Skin epidermis (tissue), 12 donors: Measurements from ENCODE around the gene NRCAM.
A peak's percentile ranks its signal among the peaks of the same experiment; 100 is the strongest.

ENCODE experiments used
- H3K27ac ChIP-seq, 21 experiments: fragments of 200-600 bp; sonication (generic) in 11 of 21; one replicate each; pipeline ENCODE4 v1.5.0; 2020; ENCODE audit warnings: mild to moderate bottlenecking in 3 of 21, inconsistent platforms in 2 of 21, moderate library complexity in 2 of 21
- H3K4me3 ChIP-seq, 7 experiments: fragments of 200-600 bp; sonication (generic) in 2 of 7; one replicate each; pipeline ENCODE4 v1.5.0; 2020; ENCODE audit warnings: inconsistent platforms in 2 of 7, mild to moderate bottlenecking in 2 of 7, moderate library complexity in 1 of 7

The NRCAM gene

GRCh38 chr7:108146070-108146842 is 310.0 kb downstream of the NRCAM start:
- Histone ChIP-seq H3K4me3 (peak overlapping the region in 1 of 7 experiments; percentile 1), H3K27ac (no peak overlapping the region)

DNA sequence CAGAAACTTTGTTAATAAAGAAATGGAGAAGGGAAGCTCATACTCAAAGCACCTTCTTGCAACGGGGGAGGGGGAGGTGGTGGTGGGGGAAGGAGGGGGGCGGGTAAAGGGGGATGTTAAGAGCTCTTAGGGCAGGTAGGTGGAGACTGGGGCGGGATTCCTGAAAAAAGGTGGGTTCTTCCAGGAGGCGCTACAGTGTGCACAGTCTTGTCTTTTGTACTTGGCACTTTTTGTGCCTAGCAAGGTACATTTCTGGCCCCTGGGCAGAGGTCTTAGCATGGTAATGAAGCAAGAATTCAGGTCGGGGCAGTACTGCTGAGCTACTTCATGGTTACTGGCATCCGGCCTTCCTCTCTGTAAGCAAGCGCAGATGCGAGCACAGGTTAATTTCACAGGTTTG is 310.8 kb downstream of the NRCAM start:
- Histone ChIP-seq H3K27ac (no peak overlapping the region), H3K4me3 (no peak overlapping the region)

GRCh38 chr7:108144931-108145330 is 311.3 kb downstream of the NRCAM start:
- H3K4me3 ChIP-seq = no peak overlapping the region
- H3K27ac ChIP-seq = no peak overlapping the region

GRCh38 chr7:108143658-108144420 is 312.4 kb downstream of the NRCAM start:
- H3K4me3 ChIP-seq = no peak overlapping the region

DNA sequence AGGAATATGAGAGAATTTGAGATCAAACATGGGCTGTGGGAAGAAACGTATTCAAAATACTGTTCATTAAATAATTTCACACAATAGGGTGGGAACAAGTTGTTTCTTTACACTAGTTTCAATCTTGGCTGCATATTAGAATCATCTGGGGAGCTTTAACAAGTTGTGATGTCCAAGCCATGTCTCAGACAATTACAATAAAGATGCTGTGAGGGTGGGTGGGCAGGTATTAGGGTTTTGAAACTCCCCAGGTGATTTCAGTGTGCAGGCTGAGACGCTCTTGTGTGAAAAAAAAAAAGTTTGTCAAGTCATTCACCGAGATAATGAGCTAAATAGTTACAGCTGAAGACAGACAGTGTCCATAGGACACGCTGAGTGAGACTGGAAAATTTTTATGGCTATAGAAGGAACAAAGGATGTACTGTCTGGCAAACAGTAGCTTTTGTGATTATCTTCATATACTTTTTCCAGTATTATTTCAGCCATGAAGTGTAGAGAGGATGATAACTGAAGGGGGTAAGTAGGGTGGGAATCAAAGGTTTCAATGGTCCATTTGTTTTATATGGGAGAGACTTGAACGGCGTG is 313.5 kb downstream of the NRCAM start:
- no peak overlapping the region for H3K4me3 ChIP-seq
- no peak overlapping the region for H3K27ac ChIP-seq

More at GRCh38 chr7:108143658-108144420, 312.4 kb downstream of the NRCAM start:
- H3K27ac ChIP-seq = no peak overlapping the region

DNA sequence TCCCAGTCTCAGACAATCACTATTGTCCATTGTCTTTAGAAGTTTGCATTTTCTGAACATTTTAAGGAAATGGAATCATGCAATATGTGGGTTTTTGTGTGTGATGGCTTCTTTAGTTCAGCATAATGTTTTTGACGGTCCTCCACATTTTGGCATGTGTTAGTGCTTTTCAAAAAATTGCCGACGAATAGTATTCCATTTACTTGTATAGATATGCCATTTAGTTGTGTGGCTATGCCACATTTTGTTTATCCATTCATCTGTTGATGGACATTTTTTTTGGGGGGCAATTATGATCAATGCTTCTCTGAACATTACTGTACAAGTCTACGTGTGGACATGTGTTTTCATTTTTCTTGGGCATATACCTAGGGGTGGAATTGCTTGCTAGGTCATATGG is 314.1 kb downstream of the NRCAM start:
- no peak overlapping the region for H3K4me3 ChIP-seq
- no peak overlapping the region for H3K27ac ChIP-seq

DNA sequence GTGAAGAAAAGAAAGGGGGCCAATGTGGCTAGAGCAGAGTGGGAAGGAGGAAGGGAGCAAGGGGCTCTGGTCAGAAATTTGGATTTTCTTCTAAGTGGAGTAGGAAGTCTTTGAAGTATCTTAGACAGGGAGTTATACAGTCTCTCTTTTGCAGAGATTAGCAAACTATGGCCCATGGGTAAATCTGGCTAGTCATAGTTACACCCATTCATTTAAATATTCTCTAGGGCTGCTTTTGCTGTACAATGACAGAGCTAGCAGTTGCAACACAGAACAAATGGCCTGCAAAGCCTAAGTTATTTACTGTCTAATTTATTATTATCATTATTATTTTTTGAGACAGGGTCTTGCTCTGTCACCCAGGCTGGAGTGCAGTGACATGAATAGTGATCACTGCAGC is 315.6 kb downstream of the NRCAM start:
- H3K4me3 ChIP-seq = no peak overlapping the region
- H3K27ac ChIP-seq = peak overlapping the region in 1 of 21 experiments; percentile 45

DNA sequence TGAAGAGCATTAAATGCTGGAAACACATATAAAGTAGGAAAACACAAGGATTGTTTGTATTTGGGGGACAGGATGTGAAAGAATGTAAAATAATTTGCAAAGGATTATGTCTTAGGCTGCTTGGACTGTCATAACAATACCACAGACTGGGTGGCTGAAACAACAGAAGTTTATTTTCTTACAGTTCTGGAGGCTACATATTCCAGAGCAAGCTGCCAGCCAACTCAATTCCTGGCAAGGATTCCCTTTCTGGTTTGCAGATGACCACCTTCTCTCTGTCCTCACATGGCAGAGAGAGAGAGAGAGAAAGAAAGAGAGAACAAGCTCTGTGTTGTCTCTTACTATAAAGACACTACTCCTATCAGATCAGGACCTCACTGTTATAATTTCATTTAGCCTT is 317.3 kb downstream of the NRCAM start:
- H3K27ac ChIP-seq = no peak overlapping the region
- no peak overlapping the region for H3K4me3 ChIP-seq

DNA sequence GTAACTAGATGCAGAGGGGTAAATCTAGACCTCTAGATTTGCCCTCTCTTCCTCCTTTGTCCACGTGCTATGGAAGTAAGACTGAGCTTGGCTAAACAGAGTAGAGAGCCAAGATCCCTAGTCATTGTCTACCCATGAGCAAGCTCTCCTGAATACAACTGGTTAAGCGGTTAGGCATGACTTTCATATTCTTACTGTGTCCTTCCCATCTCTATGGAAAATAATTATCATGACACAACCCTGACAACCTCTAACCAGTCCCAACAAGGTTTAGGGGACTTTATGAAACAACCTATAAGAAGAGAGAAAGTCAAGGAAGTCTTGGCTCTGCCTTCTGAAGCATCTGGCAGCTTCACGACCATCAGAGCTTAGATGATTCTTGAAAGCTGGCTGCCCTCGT is 318.2 kb downstream of the NRCAM start:
- no peak overlapping the region for H3K27ac ChIP-seq

DNA sequence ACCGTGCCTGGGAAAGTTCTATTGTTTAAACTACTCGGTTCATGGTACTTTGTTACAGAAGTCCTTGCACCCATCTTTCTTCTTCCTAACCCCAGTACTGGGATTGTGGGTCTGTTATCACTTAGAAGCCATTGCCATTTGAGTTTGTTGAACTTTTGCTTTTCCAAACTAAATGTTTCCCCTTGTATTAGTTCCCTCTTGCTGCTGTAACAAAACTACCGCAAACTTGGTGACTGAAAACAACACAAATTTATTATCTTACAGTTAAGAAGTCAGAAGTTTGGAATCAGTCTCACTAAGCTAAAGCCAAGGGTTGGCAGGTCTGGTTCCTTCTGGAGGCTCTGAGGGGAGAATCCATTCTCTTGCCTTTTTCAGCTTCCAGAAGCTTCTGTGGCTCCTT is 319.2 kb downstream of the NRCAM start:
- H3K4me3 ChIP-seq = no peak overlapping the region
- H3K27ac ChIP-seq = no peak overlapping the region

More for the DNA sequence above, 318.2 kb downstream of the NRCAM start:
- H3K4me3 ChIP-seq = no peak overlapping the region

DNA sequence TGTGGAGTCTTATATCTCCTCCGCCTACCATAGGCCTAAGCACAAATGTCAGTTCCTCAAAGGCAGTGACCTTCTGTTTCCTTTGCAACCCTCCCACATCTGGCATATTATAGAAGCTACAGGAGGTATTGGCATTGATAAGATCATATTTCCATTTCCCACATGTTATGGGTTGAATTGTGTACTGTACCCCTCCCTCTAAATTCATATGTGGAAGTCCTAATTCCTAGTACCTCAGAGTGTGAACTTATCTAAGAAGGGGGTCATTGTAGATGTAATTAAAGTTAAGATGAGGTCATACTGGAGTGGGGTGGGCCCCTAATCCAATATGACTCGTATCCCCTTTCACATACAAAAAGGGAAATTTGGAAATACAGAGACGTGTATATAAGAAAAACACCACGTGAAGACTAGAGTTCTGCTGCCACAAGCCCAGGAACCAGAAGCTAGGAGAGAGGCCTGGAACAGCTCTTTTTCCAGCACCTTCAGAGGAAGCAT is 320.0 kb downstream of the NRCAM start:
- Histone ChIP-seq H3K27ac (no peak overlapping the region), H3K4me3 (no peak overlapping the region)

DNA sequence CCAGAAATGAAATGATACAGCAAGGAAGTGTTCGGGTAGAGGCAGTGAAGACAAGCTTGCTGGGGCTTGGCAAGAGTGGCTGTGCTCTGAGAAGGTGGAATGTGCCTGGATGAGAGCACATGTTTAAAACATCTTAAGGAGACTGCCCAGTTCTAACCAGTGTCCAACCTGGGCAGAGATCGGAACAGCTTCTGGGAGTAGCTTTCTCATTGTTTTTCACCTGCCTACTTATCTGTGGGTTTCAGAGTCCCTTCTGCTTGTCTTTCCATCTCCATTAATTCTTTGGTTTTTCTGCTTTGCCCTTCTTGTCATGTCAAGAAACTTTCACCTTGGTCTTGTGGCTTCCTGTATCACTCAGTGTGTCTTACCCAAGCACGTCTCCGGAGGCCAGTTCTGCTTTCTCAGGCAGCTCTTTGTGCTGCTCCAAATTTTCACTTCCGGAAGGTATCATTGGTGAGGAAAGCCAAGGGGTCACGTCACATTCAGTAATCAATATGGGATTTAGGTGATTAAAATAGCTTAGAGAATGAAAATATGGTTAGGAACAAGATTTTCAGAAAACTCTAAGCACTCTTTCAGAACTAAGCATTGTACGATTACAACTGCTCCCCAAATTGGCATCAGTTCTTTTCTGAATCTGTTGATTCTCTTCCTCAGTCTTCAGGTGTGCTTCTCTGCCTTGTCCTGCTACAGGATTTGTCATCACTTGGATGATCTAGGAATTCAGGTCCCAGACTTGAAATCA is 320.6 kb downstream of the NRCAM start:
- Histone ChIP-seq H3K27ac (no peak overlapping the region), H3K4me3 (no peak overlapping the region)

GRCh38 chr7:108134486-108134885 is 321.8 kb downstream of the NRCAM start:
- no peak overlapping the region for H3K4me3 ChIP-seq
- no peak overlapping the region for H3K27ac ChIP-seq

DNA sequence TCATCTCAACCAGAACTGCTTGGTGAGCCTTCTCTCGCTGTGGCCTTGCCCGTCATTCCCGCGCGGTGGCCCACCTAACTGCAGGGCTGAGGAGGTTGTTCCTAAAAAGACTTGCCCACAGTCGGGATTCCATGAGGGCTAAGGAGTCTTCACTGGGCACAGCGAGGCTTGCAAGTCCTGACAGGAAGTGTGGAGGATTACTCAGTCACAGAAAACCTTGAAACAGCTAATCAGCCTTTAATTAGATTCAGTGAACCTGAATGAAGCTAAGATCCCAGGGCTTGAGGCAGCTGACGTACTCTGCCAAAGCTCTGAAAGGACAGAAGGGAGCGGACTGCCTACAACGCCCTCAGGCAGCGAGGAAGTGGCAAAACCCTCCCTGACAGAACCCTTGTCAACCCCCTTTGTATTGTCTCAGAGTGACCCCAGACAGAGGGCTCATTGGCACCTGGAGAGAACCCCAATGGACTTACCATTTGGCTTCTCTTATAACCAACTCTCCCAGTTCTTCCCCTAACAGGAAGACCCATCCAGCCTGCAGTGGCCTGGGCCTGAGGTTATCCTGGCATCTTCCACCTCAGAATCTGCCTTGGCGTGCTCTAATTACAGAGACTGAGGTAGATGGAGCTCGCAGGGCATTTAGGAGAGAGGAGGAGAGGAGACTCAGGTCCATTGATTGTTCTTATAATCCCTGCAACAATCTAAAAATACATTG is 323.5 kb downstream of the NRCAM start:
- Histone ChIP-seq H3K27ac (peak overlapping the region in 10 of 21 experiments; percentile 0 to 70 (median 44)), H3K4me3 (no peak overlapping the region)

DNA sequence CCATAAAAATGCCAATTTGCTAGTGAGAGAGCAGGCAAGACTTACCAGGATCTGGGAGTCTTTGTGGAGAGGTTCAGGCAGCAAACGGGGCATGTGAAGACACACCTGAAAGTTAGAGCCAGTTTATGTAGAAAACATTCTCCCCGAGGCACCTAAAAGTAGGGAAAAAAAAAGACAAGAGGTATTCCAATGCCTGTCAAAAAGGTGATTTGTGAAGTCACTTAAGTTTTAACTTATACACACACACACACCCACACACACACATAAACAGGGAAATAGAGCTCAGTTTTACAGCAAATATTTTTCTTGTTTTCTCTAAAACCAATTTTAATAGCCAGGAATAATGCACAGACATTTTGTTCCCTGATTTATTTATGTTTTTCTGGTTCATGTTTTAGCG is 326.0 kb downstream of the NRCAM start, which contains the start of gene LAMB4:
Gene LAMB4, minus strand, starts transcription at position 101 of the 400 bp plus-strand sequence. CDS start 7,197 bp downstream, outside the sequence.
- Histone ChIP-seq H3K4me3 (peak within 1 kb of the TSS in 1 of 7 experiments; percentile 10), H3K27ac (peak within 1 kb of the TSS in 6 of 21 experiments; percentile 3 to 47 (median 23))

- H3K27ac ChIP-seq = peak overlapping the region in 6 of 21 experiments; percentile 3 to 47 (median 23)
- peak overlapping the region in 1 of 7 experiments; percentile 10 for H3K4me3 ChIP-seq
Observed at GRCh38 chr7:108129018-108129965, 326.9 kb downstream of the NRCAM start.

DNA sequence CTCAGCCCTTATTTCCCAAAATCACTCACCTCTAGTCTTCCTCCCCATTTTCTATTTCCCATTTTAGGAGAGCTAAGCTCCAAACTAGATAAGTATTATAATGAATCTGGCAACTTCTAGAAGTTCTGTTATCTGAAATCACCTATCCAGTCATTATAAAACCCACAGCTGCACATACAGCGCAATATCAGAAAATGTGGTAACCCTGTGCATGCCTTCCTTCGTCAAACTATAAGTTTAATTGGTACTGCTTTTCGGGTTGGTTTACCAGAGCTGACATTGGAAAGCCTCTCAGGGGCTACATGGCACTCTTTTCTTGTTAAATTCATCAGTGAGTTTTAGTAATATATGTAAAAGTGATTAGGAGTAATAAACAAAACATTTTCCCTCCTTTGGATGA is 327.7 kb downstream of the NRCAM start:
- Histone ChIP-seq H3K27ac (peak overlapping the region in 2 of 21 experiments; percentile 14 to 19), H3K4me3 (peak overlapping the region in 1 of 7 experiments; percentile 10)

- no peak overlapping the region for H3K4me3 ChIP-seq
- H3K27ac ChIP-seq = no peak overlapping the region
Observed at GRCh38 chr7:108127461-108127860, 328.8 kb downstream of the NRCAM start.
